AG08395 (cell line): ENCODE measurements around the gene MRPS24.
"Not testable (repeated sequence)": the region's sequence is repeated elsewhere in the genome, so short reads cannot be mapped to it uniquely, and the experiment has no call there.

Source experiments
- DNase-seq: peaks from one replicate; pipeline ENCODE4 v3.0.0; 2012; ENCODE audit warnings: mixed read lengths, low spot score

Gene MRPS24

DNA sequence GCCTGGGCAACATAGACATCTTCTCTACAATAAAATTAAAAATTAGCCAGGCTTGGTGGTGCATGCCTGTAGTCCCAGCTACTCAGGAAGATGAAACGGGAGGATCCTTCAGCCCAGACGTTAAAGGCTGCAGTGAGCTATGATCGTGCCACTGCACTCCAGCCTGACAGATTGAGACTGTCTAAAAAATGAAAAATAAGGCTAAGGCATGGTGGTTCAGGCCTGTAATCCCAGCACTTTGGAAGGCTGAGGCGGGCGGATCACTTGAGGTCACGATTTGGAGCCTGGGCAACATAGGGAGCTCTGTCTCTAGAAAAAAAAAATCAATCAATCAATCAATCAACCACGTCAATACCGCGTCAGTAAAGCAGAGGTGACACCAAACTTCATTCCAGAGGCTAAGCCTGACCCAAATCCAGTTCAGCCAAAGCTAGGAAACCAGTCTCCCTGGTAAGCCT, 31.1 kb downstream of the MRPS24 start:
- no peak for DNase-seq

DNA sequence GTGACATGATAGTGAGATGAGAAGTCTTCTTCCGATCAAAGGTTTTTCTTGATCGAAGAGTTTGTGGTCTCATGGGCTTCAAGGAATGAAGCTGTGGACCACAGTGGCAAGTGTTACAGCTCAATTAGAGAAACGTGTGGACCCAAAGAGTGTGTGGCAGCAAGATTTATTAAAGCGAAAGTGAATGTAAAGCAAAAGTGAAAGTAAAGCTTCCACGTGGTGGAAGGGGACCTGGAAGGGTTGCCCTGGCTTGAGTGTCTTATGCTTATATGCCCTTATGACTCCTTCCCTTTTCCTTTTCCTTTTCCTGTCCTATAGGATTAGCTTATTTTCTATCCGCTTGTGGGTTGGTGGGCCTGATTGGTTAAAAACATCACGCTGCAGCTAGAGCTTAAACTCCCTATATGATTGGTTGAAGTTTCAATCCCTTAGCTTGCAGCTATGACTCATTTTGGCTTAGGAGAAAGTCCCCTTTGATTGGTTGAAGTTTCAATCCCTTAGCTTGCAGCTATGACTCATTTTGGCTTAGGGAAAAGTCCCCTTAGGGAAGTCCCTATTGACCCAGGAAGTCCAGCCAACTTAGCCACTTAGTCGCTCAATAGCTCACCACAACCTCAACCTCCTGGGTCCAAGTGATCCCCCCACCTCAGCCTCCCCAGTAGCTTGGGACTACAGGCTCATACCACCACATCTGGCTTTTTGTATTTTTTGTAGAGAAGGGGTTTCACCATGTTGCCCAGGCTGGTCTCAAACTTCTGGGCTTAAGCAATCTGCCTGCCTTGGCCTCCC, 34.7 kb downstream of the MRPS24 start:
- DNase-seq = no peak

DNA sequence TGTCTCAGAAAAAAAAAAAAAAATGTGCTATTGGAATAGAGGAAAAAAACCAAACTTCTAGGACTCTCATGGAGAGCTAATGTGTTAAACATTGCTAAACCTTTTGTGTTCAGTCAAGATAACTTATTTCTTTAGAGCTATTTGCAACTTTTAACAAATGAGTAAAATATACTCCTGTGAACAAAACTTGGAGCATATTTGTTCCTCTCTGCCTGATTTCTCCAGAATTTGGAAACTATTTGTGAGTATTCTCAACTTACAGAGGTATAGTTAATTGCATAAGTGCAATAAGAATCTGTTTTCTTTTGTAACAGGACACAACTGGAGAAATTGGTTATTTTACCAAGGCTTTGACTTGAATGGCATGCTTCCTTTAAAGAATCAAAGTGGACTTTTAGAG, 38.4 kb downstream of the MRPS24 start:
- DNase-seq = not testable (repeated sequence)

DNA sequence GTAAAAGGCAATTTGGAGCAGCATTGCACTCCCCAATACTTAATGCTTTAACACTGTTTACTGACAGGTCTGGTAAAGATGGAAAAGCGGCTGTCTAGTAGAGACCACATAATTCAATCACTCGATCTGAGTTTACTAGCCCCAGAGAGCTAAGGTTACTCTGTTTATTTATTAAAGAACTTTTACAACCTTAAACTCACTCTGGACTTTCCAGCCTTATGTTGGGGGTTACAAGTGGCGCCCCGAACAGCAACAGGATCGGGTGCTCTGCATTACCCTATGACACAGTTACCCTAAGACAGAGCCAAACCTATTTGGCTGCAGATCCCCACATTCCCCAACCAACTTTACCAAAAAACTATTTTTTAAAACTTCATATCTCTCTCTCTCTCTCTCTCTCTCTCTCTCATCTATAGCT, 43.9 kb downstream of the MRPS24 start:
- DNase-seq = no peak

DNA sequence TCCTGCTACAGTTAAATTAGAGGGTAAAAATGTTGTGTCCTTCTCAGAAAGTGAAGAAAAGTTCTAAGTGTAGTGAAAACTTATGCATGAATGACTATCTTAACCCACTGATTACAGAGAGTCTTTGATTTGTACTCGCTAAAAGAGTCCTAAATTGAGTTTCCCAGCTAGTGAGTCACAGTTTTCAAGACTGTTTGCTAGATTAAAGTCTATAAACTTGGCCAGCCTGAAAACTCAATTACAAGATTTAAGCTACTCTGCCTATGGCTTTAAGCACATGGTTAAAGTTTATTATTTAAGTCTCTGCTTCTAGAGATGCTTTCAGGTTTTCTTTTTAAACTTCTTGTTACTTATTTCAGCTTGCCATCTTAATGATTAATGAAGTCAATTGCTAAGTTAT, 44.4 kb downstream of the MRPS24 start:
- no peak for DNase-seq

DNA sequence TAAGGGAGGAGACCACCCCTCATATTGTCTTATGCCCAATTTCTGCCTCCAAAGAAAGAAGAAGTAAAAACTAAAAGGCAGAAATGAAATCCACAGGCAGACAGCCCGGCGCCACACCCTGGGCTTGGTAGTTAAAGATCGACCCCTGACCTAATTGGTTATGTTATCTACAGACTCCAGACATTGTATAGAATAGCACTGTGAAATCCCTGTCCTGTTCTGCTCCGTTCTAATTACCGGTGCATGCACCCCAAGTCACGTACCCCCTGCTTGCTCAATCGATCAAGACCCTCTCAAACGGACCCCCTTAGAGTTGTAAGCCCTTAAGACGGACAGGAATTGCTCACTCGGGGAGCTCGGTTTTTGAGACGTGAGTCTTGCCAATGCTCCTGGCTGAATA, 44.8 kb downstream of the MRPS24 start:
- DNase-seq = not testable (repeated sequence)

DNA sequence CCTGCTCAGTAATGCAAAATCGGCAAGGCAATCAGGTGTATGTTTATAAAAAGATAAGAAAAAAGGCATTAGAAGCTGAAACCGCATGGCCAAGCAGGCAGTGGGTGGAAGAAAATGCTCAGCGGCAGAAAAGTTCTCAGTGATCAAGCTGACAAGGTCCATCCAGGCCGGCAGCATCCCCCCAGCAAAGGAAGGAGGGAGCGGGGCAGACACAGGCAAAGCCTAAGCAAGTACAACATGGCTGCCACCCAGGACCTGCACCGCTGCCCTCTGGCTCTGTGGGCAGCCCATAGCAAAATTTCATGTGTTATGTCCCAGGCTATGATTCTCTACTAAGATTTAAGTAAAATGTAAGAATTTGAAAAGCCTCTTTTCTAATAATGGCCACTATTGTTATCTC, 45.4 kb downstream of the MRPS24 start:
- no peak for DNase-seq

DNA sequence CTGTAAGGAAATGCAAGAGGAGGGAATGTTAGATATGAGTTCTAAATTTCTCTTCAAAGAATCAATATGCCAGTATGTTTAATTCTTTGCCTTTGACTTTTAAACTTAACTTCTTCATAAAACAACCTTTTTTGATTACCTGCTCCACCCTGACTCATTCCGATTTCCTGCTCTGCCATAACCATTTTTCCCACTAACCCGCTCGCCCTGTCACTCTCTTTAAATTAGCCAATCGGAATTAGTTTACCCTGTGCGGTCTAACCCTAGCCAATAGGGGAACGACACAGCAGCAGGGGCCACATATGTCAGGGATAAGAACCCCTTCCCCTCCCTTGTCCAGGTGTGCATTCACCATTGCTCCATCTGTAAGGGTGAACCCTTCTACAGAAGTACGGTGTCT, 45.9 kb downstream of the MRPS24 start:
- not testable (repeated sequence) for DNase-seq
